ENCODE results near the gene RERE. TPM values are rescaled to one million over a fixed set of nuclear protein-coding genes. Genes with fewer than 3 reads are reported as not detected.

Gene RERE
- total RNA-seq, 1 experiment from 2014 or later, result 217 TPM

GRCh38 chr1:8659593-8659992 lies 157.8 kb downstream of the RERE start:
- TF ChIP-seq CTCF (IDR thresholded peaks at IDR 0.05), result no peak
- no peak for TF ChIP-seq POLR2AphosphoS5 (IDR thresholded peaks at IDR 0.05; ENCODE audit: low read depth, low read length)
- TF ChIP-seq TCF7L2 (IDR thresholded peaks at IDR 0.05; ENCODE audit: low read depth, low read length), result no peak
- no peak for TF ChIP-seq SIN3A (IDR thresholded peaks at IDR 0.05; ENCODE audit: borderline replicate concordance, insufficient read depth, low read depth, low read length)
- TF ChIP-seq REST (IDR thresholded peaks at IDR 0.05; ENCODE audit: insufficient read depth in 1 of 2, low read depth in 2 of 2, low read length in 1 of 2), result no peak
- no peak for ATAC-seq
- Histone ChIP-seq H3K27me3 (ENCODE audit: control insufficient read depth, insufficient read depth, low read length) (no peaks in the 10 kb centered on the region), H3K36me3 (ENCODE audit: control insufficient read depth, insufficient read depth, low read length) (no peaks in the 10 kb centered on the region), H3K9me3 (ENCODE audit: control insufficient read depth, insufficient read depth, low read depth, low read length) (no peaks in the 10 kb centered on the region), H3K4me3 (ENCODE audit: low read depth in 2 of 2, low read length in 2 of 2) (no peak overlapping the region), H3K4me1 (ENCODE audit: control insufficient read depth, insufficient read depth, low read length) (peaks cover 45% of the 10 kb centered on the region), H3K27ac (ENCODE audit: low read length) (no peak overlapping the region)
- BruUV-seq (replicated peaks), result no TSS peak
- intact Hi-C loops (cut with micrococcal nuclease; ENCODE audit: unreplicated experiment), result no loop called here
- no peak for DNase-seq (ENCODE audit: low read depth, low spot score)
- in situ Hi-C loops (cut with HindIII; ENCODE audit: low pct_unique_long_range_greater_than_20kb, low sequenced_read_pairs), result no loop called here
- POLR2A ChIA-PET, result interaction anchor here (0.6 kb wide), 1 partner anchor 454 kb away, joined by 6 read pairs; no protein-coding TSS in a partner anchor
- CTCF ChIA-PET, result no interaction called here

- DNase-seq (ENCODE audit: low read depth, low spot score) (no peak), ATAC-seq (peak; percentile 52; the same call in 1 of the 2 replicates)
- CTCF ChIA-PET, result no interaction called here
- no peak overlapping the region for H3K27ac ChIP-seq (ENCODE audit: low read length)
- in situ Hi-C loops (cut with HindIII; ENCODE audit: low pct_unique_long_range_greater_than_20kb, low sequenced_read_pairs) (no loop called here), intact Hi-C loops (cut with micrococcal nuclease; ENCODE audit: unreplicated experiment) (no loop called here)
- H3K4me1 ChIP-seq (ENCODE audit: control insufficient read depth, insufficient read depth, low read length), result peaks cover 14% of the 10 kb centered on the region
- no TSS peak for BruUV-seq (replicated peaks)
- H3K36me3 ChIP-seq (ENCODE audit: control insufficient read depth, insufficient read depth, low read length), result no peaks in the 10 kb centered on the region
- no peaks in the 10 kb centered on the region for H3K27me3 ChIP-seq (ENCODE audit: control insufficient read depth, insufficient read depth, low read length)
- TF ChIP-seq TCF7L2 (IDR thresholded peaks at IDR 0.05; ENCODE audit: low read depth, low read length) (no peak), CTCF (IDR thresholded peaks at IDR 0.05) (no peak), POLR2AphosphoS5 (IDR thresholded peaks at IDR 0.05; ENCODE audit: low read depth, low read length) (no peak), REST (IDR thresholded peaks at IDR 0.05; ENCODE audit: insufficient read depth in 1 of 2, low read depth in 2 of 2, low read length in 1 of 2) (no peak), SIN3A (IDR thresholded peaks at IDR 0.05; ENCODE audit: borderline replicate concordance, insufficient read depth, low read depth, low read length) (no peak)
- no peaks in the 10 kb centered on the region for H3K9me3 ChIP-seq (ENCODE audit: control insufficient read depth, insufficient read depth, low read depth, low read length)
- no peak overlapping the region for H3K4me3 ChIP-seq (ENCODE audit: low read depth in 2 of 2, low read length in 2 of 2)
- POLR2A ChIA-PET, result interaction anchor here (0.9 to 1.1 kb wide), 2 partner anchors 13 to 48 kb away, joined by 4 to 11 read pairs; no protein-coding TSS in a partner anchor
These were observed 163.6 kb downstream of the RERE start for GRCh38 chr1:8653878-8654277.

Measured in Panc1 (cell line).